Thoracic aorta (tissue), 2 donors: ENCODE results near the gene RPS6KA5. TPM values are rescaled to one million over a fixed set of nuclear protein-coding genes. Genes with fewer than 3 reads are reported as not detected.

Source experiments
- ATAC-seq: fragments of 150-250 bp; one replicate; pipeline ENCODE4 v1.8.0; 2017; ENCODE audit warnings: low read depth; ENCODE audit not compliant: insufficient number of reproducible peaks, low FRiP score
- DNase-seq: peaks from one replicate; pipeline ENCODE4 v3.0.0-alpha.2; 2020; ENCODE audit warnings: low spot score
- H3K27ac ChIP-seq, 2 donors: fragments of 200-600 bp; sonication (generic); 1 replicate in 1 of 2; 2 replicates in 1 of 2; pipeline ENCODE4 v1.5.1; 2016; ENCODE audit warnings: mild to moderate bottlenecking in 2 of 2, moderate library complexity in 2 of 2
- H3K27me3 ChIP-seq: fragments of 200-600 bp; sonication (generic); replicated peaks from 2 replicates; pipeline ENCODE4 v1.6.0; 2016; ENCODE audit warnings: mild to moderate bottlenecking; ENCODE audit not compliant: insufficient read depth
- H3K36me3 ChIP-seq: fragments of 200-600 bp; sonication (generic); one replicate; pipeline ENCODE4 v1.5.1; 2016
- H3K4me1 ChIP-seq, 2 donors: fragments of 200-600 bp; sonication (generic); 1 replicate in 1 of 2; 2 replicates in 1 of 2; pipeline versions ENCODE4 v1.5.1 to v1.6.0; 2016; ENCODE audit warnings: low read depth in 2 of 2, mild to moderate bottlenecking in 1 of 2; ENCODE audit not compliant: control insufficient read depth in 1 of 2
- H3K4me3 ChIP-seq: fragments of 200-600 bp; sonication (generic); 2 replicates; pipeline ENCODE4 v1.5.1; 2016; ENCODE audit warnings: mild to moderate bottlenecking
- H3K9me3 ChIP-seq: fragments of 200-600 bp; sonication (generic); 2 replicates; pipeline ENCODE4 v1.5.1; 2016
- CTCF ChIP-seq: fragments of 200-600 bp; sonication (generic); IDR thresholded peaks from one replicate; pipeline ENCODE4 v1.5.1; 2019; ENCODE audit warnings: antibody characterized with exemption
- total RNA-seq, 2 donors: library from RNA; depleted of rRNA; stranded (reverse); fragments of >200 nt; gene quantifications; one replicate each; pipeline versions ENCODE4 v1.1.0 to v1.2.3, GENCODE V29; 2016

The RPS6KA5 gene
- total RNA-seq, 2 donors from 2014 or later = 1.4 to 4.6 TPM

- H3K4me3 ChIP-seq = no peak overlapping the region
- ATAC-seq = no peak
- no peak for DNase-seq
- H3K36me3 ChIP-seq = no peaks in the 10 kb centered on the region
- H3K27ac ChIP-seq = no peak overlapping the region
- H3K4me1 ChIP-seq = peaks cover 3 to 5% of the 10 kb centered on the region in 2 donors
- H3K9me3 ChIP-seq = no peaks in the 10 kb centered on the region
- no peak for TF ChIP-seq CTCF
- no peaks in the 10 kb centered on the region for H3K27me3 ChIP-seq
Observed at GRCh38 chr14:91065266-91065665, 4.8 kb upstream of the RPS6KA5 start.

GRCh38 chr14:91063119-91063518 is 2.7 kb upstream of the RPS6KA5 start:
- H3K27ac ChIP-seq = no peak overlapping the region
- no peak for TF ChIP-seq CTCF
- H3K4me1 ChIP-seq = peaks cover 5 to 6% of the 10 kb centered on the region in 2 donors
- DNase-seq = no peak
- no peak for ATAC-seq
- H3K9me3 ChIP-seq = no peaks in the 10 kb centered on the region
- no peaks in the 10 kb centered on the region for H3K27me3 ChIP-seq
- H3K36me3 ChIP-seq = no peaks in the 10 kb centered on the region
- H3K4me3 ChIP-seq = no peak overlapping the region

- H3K27ac ChIP-seq = no peak overlapping the region
- DNase-seq (no peak), ATAC-seq (no peak)
- no peaks in the 10 kb centered on the region for H3K36me3 ChIP-seq
- H3K9me3 ChIP-seq = no peaks in the 10 kb centered on the region
- no peaks in the 10 kb centered on the region for H3K27me3 ChIP-seq
- no peak for TF ChIP-seq CTCF
- H3K4me3 ChIP-seq = no peak overlapping the region
- peaks cover 5 to 6% of the 10 kb centered on the region in 2 donors for H3K4me1 ChIP-seq
Observed at GRCh38 chr14:91062600-91062999, 2.2 kb upstream of the RPS6KA5 start.

GRCh38 chr14:91061056-91061887 is 831 bp upstream of the RPS6KA5 start:
- H3K9me3 ChIP-seq = no peaks in the 10 kb centered on the region
- H3K36me3 ChIP-seq = no peaks in the 10 kb centered on the region
- DNase-seq (no peak), ATAC-seq (no peak)
- peak overlapping the region; percentile 95 for H3K4me3 ChIP-seq
- H3K27me3 ChIP-seq = no peaks in the 10 kb centered on the region
- TF ChIP-seq CTCF = no peak
- peaks cover 5 to 6% of the 10 kb centered on the region in 2 donors for H3K4me1 ChIP-seq
- peak overlapping the region; percentile 19 to 53 for H3K27ac ChIP-seq

- DNase-seq = no peak
- peak overlapping the region; percentile 90 to 94 for H3K27ac ChIP-seq
- ATAC-seq = peak; percentile 18
- no peaks in the 10 kb centered on the region for H3K27me3 ChIP-seq
- no peaks in the 10 kb centered on the region for H3K36me3 ChIP-seq
- TF ChIP-seq CTCF = no peak
- peak overlapping the region; percentile 95 for H3K4me3 ChIP-seq
- H3K4me1 ChIP-seq = peaks cover 5 to 6% of the 10 kb centered on the region in 2 donors
- H3K9me3 ChIP-seq = no peaks in the 10 kb centered on the region
Observed at GRCh38 chr14:91059576-91060350, 678 bp downstream of the RPS6KA5 start.
